Colonic mucosa (tissue), 4 donors: ENCODE data around the gene NUDT7. TPM values are rescaled to one million over a fixed set of nuclear protein-coding genes. Genes with fewer than 3 reads are reported as not detected.

Experiments used
- DNase-seq: peaks from one replicate; pipeline ENCODE4 v3.0.0-alpha.2; 2020
- H3K27ac ChIP-seq: fragments of 200-600 bp; one replicate; pipeline ENCODE4 v1.8.0; 2021
- H3K27me3 ChIP-seq: fragments of 200-600 bp; one replicate; pipeline ENCODE4 v1.8.0; 2021
- H3K36me3 ChIP-seq: fragments of 200-600 bp; one replicate; pipeline ENCODE4 v1.8.0; 2021
- H3K4me1 ChIP-seq: fragments of 200-600 bp; one replicate; pipeline ENCODE4 v1.8.0; 2021; ENCODE audit warnings: mild to moderate bottlenecking
- H3K4me3 ChIP-seq: fragments of 200-600 bp; one replicate; pipeline ENCODE4 v1.8.0; 2021
- H3K9ac ChIP-seq, 2 donors: one replicate each; pipeline ENCODE4 v1.7.0; 2013; ENCODE audit warnings: control low read depth in 2 of 2, low read depth in 2 of 2, low read length in 2 of 2
- H3K9me3 ChIP-seq: fragments of 200-600 bp; one replicate; pipeline ENCODE4 v1.8.0; 2021
- CTCF ChIP-seq: fragments of 200-600 bp; IDR thresholded peaks from one replicate; pipeline ENCODE4 v1.8.0; 2022; ENCODE audit warnings: antibody characterized with exemption, mild to moderate bottlenecking
- intact Hi-C: fragments of 100-400 bp; cut with DNase I; formaldehyde crosslinking; loops from one replicate; pipeline ENCODE4 v1.14.1; 2022
- total RNA-seq, 2 donors: library from RNA; stranded (reverse); fragmentation: NEBNext Ultra II Directional in 1 of 2; extraction: Animal tissue kit (Norgen Biotek cat#: 25700) in 1 of 2; gene quantifications; one replicate each; pipeline ENCODE4 v1.2.1, GENCODE V29; 2021
- donor health status: healthy.
- donor health status: DM: no; HTN: no; CAD: no.
- donor health status: DM: no; HTN: no; CAD: no.

The NUDT7 gene
- total RNA-seq, 2 donors from 2014 or later: 12.7 to 17.7 TPM

DNA sequence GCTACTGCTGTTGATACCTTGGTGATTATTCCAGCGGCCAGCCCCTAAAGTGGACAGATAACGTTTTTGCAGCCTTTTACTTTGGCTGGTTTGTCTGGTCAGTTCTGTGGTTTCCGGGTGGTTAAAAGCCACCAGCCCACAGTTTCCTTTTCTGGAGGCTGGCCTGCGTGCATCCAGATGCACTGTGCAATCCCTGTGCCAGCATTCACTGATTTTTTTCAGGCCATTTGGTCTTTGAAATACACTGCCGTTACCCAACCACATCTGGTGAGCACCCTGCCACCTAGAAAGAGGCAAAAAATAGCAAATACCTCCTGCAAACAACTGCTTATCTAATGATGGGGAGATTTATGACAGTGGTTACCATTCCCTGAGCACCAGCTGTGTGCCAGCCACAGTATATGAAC lies 797 bp downstream of the NUDT7 start:
- intact Hi-C loops: no loop called here
- DNase-seq: peak; percentile 30

GRCh38 chr16:77724174-77724573 lies 1.9 kb downstream of the NUDT7 start:
- H3K4me1 ChIP-seq: no peaks in the 10 kb centered on the region
- H3K9me3 ChIP-seq: no peaks in the 10 kb centered on the region
- no peak overlapping the region for H3K4me3 ChIP-seq
- intact Hi-C loops: no loop called here
- no peaks in the 10 kb centered on the region for H3K36me3 ChIP-seq
- no peak for DNase-seq
- H3K27ac ChIP-seq: no peak overlapping the region
- no peak for TF ChIP-seq CTCF
- H3K9ac ChIP-seq: no peak overlapping the region
- no peaks in the 10 kb centered on the region for H3K27me3 ChIP-seq

More for the DNA sequence above, 797 bp downstream of the NUDT7 start:
- H3K9ac ChIP-seq: peak overlapping the region; percentile 92 to 95
- no peaks in the 10 kb centered on the region for H3K9me3 ChIP-seq
- no peak for TF ChIP-seq CTCF
- peak overlapping the region; percentile 73 for H3K27ac ChIP-seq
- peak overlapping the region; percentile 84 for H3K4me3 ChIP-seq
- no peaks in the 10 kb centered on the region for H3K36me3 ChIP-seq
- H3K27me3 ChIP-seq: no peaks in the 10 kb centered on the region
- H3K4me1 ChIP-seq: no peaks in the 10 kb centered on the region

DNA sequence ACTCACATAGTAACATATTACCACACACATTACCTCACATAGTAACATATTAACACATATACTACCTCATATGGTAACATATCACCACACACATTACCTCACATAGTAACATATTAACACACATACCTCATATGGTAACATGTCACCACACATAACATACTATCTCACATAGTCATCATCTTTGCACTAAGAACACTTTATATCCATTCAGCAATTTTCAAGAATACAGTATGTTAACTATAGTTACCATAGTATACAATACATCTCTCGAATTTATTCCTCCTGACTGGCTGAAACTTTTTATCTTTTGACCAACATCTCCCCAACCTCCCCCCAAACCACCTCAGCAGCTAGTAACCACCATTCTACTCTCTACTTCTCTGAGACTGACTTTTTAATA lies 7.6 kb downstream of the NUDT7 start:
- Histone ChIP-seq H3K27ac (no peak overlapping the region), H3K36me3 (no peaks in the 10 kb centered on the region), H3K4me3 (no peak overlapping the region), H3K9ac (no peak overlapping the region), H3K9me3 (no peaks in the 10 kb centered on the region), H3K4me1 (no peaks in the 10 kb centered on the region), H3K27me3 (no peaks in the 10 kb centered on the region)
- DNase-seq: no peak
- TF ChIP-seq CTCF: no peak
- intact Hi-C loops: no loop called here

GRCh38 chr16:77732241-77732946 lies 10.1 kb downstream of the NUDT7 start:
- Histone ChIP-seq H3K9ac (no peak overlapping the region), H3K27me3 (no peaks in the 10 kb centered on the region), H3K4me1 (no peaks in the 10 kb centered on the region), H3K9me3 (no peaks in the 10 kb centered on the region), H3K4me3 (no peak overlapping the region), H3K36me3 (no peaks in the 10 kb centered on the region), H3K27ac (no peak overlapping the region)
- intact Hi-C loops: no loop called here
- TF ChIP-seq CTCF: no peak
- DNase-seq: no peak

DNA sequence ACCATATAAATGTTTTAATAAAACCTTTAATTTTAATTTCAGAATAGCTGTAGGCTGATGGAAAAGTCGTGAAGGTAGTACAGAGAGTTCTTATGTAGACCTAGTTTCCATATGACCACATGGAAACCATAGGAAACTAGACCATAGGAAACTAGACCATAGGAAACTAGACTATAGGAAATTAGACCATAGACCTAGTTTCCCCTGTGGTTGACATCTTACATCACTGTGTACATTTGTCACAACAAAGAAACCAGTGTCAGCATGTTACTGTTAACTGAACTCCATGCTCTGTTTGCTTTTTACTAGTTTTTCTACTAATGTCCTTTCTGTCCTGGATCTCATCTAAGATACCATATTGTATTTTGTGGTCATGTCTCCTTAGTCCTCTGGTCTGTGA lies 14.6 kb downstream of the NUDT7 start:
- intact Hi-C loops: no loop called here
- Histone ChIP-seq H3K4me1 (no peaks in the 10 kb centered on the region), H3K9me3 (no peaks in the 10 kb centered on the region), H3K27ac (no peak overlapping the region), H3K27me3 (no peaks in the 10 kb centered on the region), H3K4me3 (no peak overlapping the region), H3K36me3 (no peaks in the 10 kb centered on the region), H3K9ac (no peak overlapping the region)
- no peak for DNase-seq
- no peak for TF ChIP-seq CTCF
